ENCODE results near the gene RNF213. TPM values are rescaled to one million over a fixed set of nuclear protein-coding genes. Genes with fewer than 3 reads are reported as not detected.

RNF213 gene
- total and polyA plus RNA-seq, 10 donors: 36.7 to 481 (median 337) TPM

- 85 to 91% (median 91%) methylated on average over 5 to 10 of the region's 10 CpGs for WGBS, 5 donors
- intact Hi-C loops (cut with DNase I; ENCODE audit: low total_unique reads): no loop called here
- DNase-seq: no peak
- no peak for TF ChIP-seq CTCF (IDR thresholded peaks at IDR 0.05 in 8 of 11, conservative IDR thresholded peaks at IDR 0.05 in 3 of 11)
- peak; percentile 46 to 64 (median 52) for TF ChIP-seq POLR2AphosphoS5 (IDR thresholded peaks at IDR 0.05)
- no peak for TF ChIP-seq POLR2A (IDR thresholded peaks at IDR 0.05)
- peak overlapping the region in 4 of 8 donors; percentile 1 to 36 (median 16) for H3K27ac ChIP-seq
- no peaks in the 10 kb centered on the region for H3K9me3 ChIP-seq
- no peak overlapping the region for H3K4me3 ChIP-seq
- peaks cover 14 to 93% (median 64%) of the 10 kb centered on the region in 6 donors for H3K4me1 ChIP-seq
- no peaks in the 10 kb centered on the region for H3K27me3 ChIP-seq (replicated peaks in 1 of 7)
- H3K36me3 ChIP-seq: peaks cover 3 to 95% (median 52%) of the 10 kb centered on the region in 6 donors
Observed at GRCh38 chr17:80270104-80270503, 9.5 kb downstream of the RNF213 start.

- Histone ChIP-seq H3K4me1 (peaks cover 7 to 93% (median 60%) of the 10 kb centered on the region in 6 donors), H3K36me3 (peaks cover 3 to 95% (median 55%) of the 10 kb centered on the region in 6 donors), H3K4me3 (no peak overlapping the region), H3K9me3 (no peaks in the 10 kb centered on the region), H3K27me3 (replicated peaks in 1 of 7) (no peaks in the 10 kb centered on the region), H3K27ac (peak overlapping the region in 2 of 8 donors; percentile 4 to 36)
- TF ChIP-seq CTCF (IDR thresholded peaks at IDR 0.05 in 8 of 11, conservative IDR thresholded peaks at IDR 0.05 in 3 of 11): no peak
- TF ChIP-seq POLR2A (IDR thresholded peaks at IDR 0.05): no peak
- TF ChIP-seq POLR2AphosphoS5 (IDR thresholded peaks at IDR 0.05): no peak
- no peak for DNase-seq
- intact Hi-C loops (cut with DNase I; ENCODE audit: low total_unique reads): no loop called here
- 86 to 91% (median 88%) methylated on average over 4 of the region's 4 CpGs for WGBS, 5 donors
Observed at GRCh38 chr17:80270836-80271235, 10.2 kb downstream of the RNF213 start.

- no peak for DNase-seq
- Histone ChIP-seq H3K36me3 (peaks cover 3 to 95% (median 58%) of the 10 kb centered on the region in 6 donors), H3K4me1 (peaks cover 0 to 93% (median 51%) of the 10 kb centered on the region in 6 donors), H3K4me3 (no peak overlapping the region), H3K9me3 (no peaks in the 10 kb centered on the region), H3K27me3 (replicated peaks in 1 of 7) (no peaks in the 10 kb centered on the region), H3K27ac (peak overlapping the region in 1 of 8 donors; percentile 22)
- 85 to 96% (median 94%) methylated on average over 10 of the region's 10 CpGs for WGBS, 5 donors
- intact Hi-C loops (cut with DNase I; ENCODE audit: low total_unique reads): no loop called here
- TF ChIP-seq POLR2A (IDR thresholded peaks at IDR 0.05) (no peak), CTCF (IDR thresholded peaks at IDR 0.05 in 8 of 11, conservative IDR thresholded peaks at IDR 0.05 in 3 of 11) (no peak), POLR2AphosphoS5 (IDR thresholded peaks at IDR 0.05) (peak in 2 of 3 donors; percentile 8 to 44)
Observed at GRCh38 chr17:80272366-80272765, 11.7 kb downstream of the RNF213 start.

GRCh38 chr17:80274331-80274730 lies 13.7 kb downstream of the RNF213 start:
- Histone ChIP-seq H3K27me3 (replicated peaks in 1 of 7) (no peaks in the 10 kb centered on the region), H3K36me3 (peaks cover 0 to 95% (median 62%) of the 10 kb centered on the region in 6 donors), H3K9me3 (no peaks in the 10 kb centered on the region), H3K4me1 (peaks cover 12 to 93% (median 64%) of the 10 kb centered on the region in 6 donors), H3K27ac (peak overlapping the region in 5 of 8 donors; percentile 0 to 48 (median 20)), H3K4me3 (no peak overlapping the region)
- no peak for DNase-seq
- no peak for TF ChIP-seq CTCF (IDR thresholded peaks at IDR 0.05 in 8 of 11, conservative IDR thresholded peaks at IDR 0.05 in 3 of 11)
- TF ChIP-seq POLR2AphosphoS5 (IDR thresholded peaks at IDR 0.05): no peak
- no peak for TF ChIP-seq POLR2A (IDR thresholded peaks at IDR 0.05)
- intact Hi-C loops (cut with DNase I; ENCODE audit: low total_unique reads): no loop called here
- WGBS, 5 donors: 75 to 80% (median 78%) methylated on average over 8 to 9 of the region's 9 CpGs
